MM.1S (cell line): ENCODE data around the gene WDFY1.

Experiments used
- CTCF ChIP-seq: fragments of 300-600 bp; sonication (generic); IDR thresholded peaks from 2 replicates; pipeline ENCODE4 v1.5.1; 2016; ENCODE audit warnings: antibody characterized with exemption, low read length, mixed read lengths
- EZH2 ChIP-seq: fragments of 300-600 bp; sonication (generic); optimal IDR thresholded peaks from 2 replicates; pipeline ENCODE3; 2017; ENCODE audit warnings: low read depth, mild to moderate bottlenecking, antibody characterized with exemption, low read length, mixed read lengths

DNA sequence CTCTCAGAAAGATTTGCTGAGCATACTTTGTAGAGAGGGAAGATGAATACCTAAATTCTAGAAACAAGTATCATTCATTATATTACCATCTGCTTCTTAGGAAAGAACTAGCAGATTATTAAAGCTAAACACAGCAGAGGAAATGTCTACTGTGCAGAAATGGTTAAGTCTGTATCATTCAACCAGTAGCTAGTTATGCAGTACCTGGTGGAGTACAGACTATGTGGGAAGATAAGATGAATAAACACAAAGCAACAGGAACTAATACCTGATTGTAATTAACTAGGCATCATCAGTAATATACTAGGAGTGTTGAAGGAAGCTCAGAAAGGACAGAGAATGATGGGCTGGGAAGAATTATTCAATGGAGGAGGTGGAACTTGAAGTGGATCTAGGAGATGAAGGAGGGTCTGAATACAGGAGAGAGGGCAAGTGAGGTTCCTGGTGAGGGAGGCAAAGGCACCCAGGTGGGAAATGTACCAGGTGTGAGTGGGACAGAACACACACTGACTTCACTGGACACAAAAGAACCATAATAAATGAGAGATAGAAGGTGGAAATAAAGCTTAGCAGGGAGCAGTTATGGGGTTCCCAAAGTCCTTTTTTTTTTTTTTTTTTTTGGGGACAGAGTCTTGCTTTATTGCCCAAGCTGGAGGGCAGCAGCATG is 9.5 kb downstream of the WDFY1 start:
- TF ChIP-seq CTCF (no peak), EZH2 (no peak)
